GM20000 (cell line): ENCODE data around the gene UNC5C.

Experiments used
- DNase-seq: peaks from one replicate; pipeline ENCODE4 v3.0.0; 2012; ENCODE audit warnings: low spot score
- CTCF ChIP-seq: IDR thresholded peaks from 2 replicates; pipeline ENCODE4 v1.5.1; 2012; ENCODE audit warnings: mild to moderate bottlenecking, control low read depth; ENCODE audit errors: extremely low read depth, missing control alignments

The UNC5C gene

GRCh38 chr4:95508421-95508820 is 40.4 kb downstream of the UNC5C start:
- no peak for TF ChIP-seq CTCF
- DNase-seq: no peak

GRCh38 chr4:95507561-95507960 is 41.2 kb downstream of the UNC5C start:
- TF ChIP-seq CTCF: no peak
- no peak for DNase-seq

DNA sequence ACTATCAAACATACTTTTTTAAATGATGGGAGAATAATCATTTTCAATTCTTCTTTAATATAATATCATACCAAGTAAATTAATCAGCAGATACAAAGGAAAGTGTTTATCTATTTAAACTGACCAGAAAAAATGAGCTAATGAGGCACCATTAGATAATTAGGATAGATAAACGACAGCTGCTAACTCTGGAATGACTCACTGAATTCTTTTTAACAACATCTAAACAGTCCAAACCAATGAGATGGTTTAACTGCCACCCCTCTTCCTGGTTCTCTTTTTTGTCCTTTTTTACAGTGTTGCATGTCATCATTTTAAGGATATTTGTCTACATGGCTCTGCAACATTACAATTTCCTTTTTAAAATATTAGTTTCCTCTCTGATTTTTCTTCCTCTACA is 41.6 kb downstream of the UNC5C start:
- DNase-seq: no peak
- TF ChIP-seq CTCF: no peak

- no peak for DNase-seq
- TF ChIP-seq CTCF: no peak
Observed at GRCh38 chr4:95506264-95506663, 42.5 kb downstream of the UNC5C start.

DNA sequence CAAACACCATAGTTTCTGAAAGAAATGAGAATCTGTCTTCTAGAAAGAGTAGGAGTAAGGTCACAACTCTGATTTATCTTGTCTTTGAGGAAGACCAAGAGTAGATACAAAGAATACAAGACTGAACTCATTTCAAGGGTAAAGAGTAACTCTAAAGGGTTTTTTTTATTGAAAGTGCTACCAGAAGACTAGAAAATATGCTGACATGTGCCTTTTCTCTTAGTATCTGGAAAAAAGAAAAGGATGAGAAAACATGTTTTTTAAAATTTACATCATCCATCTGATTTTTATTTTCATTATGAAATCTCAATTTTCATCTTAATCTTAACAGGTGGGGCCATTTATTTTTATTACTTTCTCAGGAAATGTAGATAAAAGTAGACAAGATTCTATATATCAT is 43.0 kb downstream of the UNC5C start:
- no peak for TF ChIP-seq CTCF
- DNase-seq: no peak

DNA sequence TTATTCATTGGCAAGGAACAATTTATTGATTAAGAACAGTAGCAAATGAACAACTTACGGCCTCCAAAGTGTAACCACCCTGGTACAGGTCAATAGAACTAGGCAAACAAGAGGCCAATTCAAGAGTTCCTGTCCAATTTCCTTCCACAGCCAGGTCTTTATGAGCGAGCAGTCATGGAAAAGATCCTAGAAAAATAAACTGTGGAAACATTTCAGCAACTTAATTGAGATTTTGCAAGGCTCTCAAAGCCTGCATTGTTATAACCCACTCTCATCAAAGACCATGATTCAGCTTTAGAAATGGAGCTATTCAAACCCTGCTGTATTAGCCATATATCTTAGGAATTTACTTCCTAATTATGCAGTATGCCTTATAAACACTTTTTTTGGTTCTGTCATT is 43.6 kb downstream of the UNC5C start:
- TF ChIP-seq CTCF: no peak
- no peak for DNase-seq

- no peak for TF ChIP-seq CTCF
- no peak for DNase-seq
Observed at GRCh38 chr4:95504501-95504900, 44.3 kb downstream of the UNC5C start.
